Measurements from ENCODE around the gene PLCB1. TPM values are rescaled to one million over a fixed set of nuclear protein-coding genes. Genes with fewer than 3 reads are reported as not detected.

PLCB1 gene
- total RNA-seq, 4 donors from 2014 or later: 7.2 to 28.1 (median 9.6) TPM

DNA sequence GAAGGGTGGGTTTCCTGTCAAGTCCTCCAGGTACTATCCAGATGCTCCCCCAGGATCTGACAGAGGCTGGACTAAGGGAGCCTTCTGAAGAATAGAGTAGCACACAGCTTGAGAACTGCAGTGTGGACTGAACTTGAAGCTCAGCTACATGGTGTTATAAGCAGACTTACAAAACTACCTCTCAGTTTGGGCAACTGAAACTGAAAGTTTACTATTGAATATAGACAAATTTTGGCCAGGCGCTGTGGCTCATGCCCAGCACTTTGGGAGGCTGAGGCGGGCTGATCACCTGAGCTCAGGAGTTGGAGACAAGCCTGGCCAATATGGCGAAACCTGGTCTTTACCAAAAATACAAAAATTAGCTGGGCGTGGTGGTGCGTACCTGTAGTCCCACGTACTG lies 348.5 kb downstream of the PLCB1 start:
- no peaks in the 10 kb centered on the region for H3K27me3 ChIP-seq
- H3K4me1 ChIP-seq: no peaks in the 10 kb centered on the region
- H3K36me3 ChIP-seq: no peaks in the 10 kb centered on the region
- no peak for TF ChIP-seq POLR2A (IDR thresholded peaks at IDR 0.05)
- TF ChIP-seq, protein P1, sequence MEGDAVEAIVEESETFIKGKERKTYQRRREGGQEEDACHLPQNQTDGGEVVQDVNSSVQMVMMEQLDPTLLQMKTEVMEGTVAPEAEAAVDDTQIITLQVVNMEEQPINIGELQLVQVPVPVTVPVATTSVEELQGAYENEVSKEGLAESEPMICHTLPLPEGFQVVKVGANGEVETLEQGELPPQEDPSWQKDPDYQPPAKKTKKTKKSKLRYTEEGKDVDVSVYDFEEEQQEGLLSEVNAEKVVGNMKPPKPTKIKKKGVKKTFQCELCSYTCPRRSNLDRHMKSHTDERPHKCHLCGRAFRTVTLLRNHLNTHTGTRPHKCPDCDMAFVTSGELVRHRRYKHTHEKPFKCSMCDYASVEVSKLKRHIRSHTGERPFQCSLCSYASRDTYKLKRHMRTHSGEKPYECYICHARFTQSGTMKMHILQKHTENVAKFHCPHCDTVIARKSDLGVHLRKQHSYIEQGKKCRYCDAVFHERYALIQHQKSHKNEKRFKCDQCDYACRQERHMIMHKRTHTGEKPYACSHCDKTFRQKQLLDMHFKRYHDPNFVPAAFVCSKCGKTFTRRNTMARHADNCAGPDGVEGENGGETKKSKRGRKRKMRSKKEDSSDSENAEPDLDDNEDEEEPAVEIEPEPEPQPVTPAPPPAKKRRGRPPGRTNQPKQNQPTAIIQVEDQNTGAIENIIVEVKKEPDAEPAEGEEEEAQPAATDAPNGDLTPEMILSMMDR (IDR thresholded peaks at IDR 0.05): no peak
- no peaks in the 10 kb centered on the region for H3K9me3 ChIP-seq
- H3K4me3 ChIP-seq: no peak overlapping the region
- DNase-seq: no peak
- H3K27ac ChIP-seq: no peak overlapping the region

DNA sequence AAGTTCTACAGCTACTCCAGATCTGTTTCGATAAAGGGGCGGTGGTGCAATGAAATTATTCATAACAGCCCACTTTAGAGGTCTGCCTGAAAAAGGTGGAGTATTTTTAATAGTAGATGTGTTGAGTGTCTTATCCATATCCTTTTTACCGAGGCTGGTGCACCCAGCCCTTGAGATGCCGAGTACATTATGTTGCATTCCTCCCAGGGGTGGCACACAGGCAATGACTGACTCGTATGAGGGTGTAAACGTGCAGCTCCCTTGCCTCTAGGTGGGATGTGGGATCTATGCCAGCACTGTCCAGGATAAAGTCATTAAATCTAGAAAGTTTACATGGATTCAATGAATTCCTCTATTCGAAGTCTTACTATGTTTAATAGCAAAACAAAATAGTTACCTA lies 355.6 kb downstream of the PLCB1 start:
- Histone ChIP-seq H3K9me3 (no peaks in the 10 kb centered on the region), H3K27me3 (no peaks in the 10 kb centered on the region), H3K4me1 (no peaks in the 10 kb centered on the region), H3K4me3 (no peak overlapping the region), H3K36me3 (no peaks in the 10 kb centered on the region), H3K27ac (no peak overlapping the region)
- DNase-seq: no peak
- TF ChIP-seq, protein P1 (IDR thresholded peaks at IDR 0.05): no peak
- TF ChIP-seq POLR2A (IDR thresholded peaks at IDR 0.05): no peak

DNA sequence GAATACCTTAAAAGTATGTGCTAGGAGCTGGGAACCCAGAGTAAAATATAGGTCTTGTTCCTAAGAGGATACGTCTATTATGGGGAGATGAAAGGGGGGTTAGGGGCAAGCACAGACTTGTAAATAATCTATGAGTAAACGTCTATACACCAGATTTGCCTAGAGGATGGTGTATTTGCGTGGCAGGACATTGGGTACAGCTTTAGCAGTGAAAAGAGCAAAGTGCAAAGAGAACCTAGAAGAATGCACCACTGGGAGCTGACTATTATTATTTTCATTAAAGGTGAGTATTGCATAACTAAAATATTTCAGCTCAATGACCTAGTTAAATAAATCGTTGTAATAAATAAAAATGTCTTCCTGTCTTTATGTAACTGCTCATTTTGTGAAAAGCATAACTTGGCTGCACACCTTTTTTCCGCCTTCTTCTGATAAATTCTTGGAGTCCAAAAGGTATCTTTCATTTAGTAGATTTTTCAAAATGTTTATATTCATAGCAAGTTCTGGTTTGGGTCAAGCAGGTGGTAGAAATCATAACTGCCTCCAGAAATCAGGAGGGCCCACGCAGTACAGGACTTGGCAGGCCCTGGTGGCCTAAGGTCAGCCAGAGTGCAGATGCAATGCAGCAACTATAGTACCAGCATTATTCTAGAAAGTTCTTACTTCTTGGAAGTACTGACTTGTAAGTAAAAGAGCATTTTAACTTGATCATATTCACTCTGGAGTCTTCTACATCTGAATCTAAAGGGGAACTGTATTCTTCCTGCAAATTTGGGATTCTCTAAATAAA lies 357.2 kb downstream of the PLCB1 start:
- TF ChIP-seq, protein P1 (IDR thresholded peaks at IDR 0.05): no peak
- no peak for TF ChIP-seq POLR2A (IDR thresholded peaks at IDR 0.05)
- H3K9me3 ChIP-seq: no peaks in the 10 kb centered on the region
- H3K4me3 ChIP-seq: no peak overlapping the region
- no peaks in the 10 kb centered on the region for H3K27me3 ChIP-seq
- DNase-seq: no peak
- no peaks in the 10 kb centered on the region for H3K36me3 ChIP-seq
- H3K4me1 ChIP-seq: no peaks in the 10 kb centered on the region
- no peak overlapping the region for H3K27ac ChIP-seq

DNA sequence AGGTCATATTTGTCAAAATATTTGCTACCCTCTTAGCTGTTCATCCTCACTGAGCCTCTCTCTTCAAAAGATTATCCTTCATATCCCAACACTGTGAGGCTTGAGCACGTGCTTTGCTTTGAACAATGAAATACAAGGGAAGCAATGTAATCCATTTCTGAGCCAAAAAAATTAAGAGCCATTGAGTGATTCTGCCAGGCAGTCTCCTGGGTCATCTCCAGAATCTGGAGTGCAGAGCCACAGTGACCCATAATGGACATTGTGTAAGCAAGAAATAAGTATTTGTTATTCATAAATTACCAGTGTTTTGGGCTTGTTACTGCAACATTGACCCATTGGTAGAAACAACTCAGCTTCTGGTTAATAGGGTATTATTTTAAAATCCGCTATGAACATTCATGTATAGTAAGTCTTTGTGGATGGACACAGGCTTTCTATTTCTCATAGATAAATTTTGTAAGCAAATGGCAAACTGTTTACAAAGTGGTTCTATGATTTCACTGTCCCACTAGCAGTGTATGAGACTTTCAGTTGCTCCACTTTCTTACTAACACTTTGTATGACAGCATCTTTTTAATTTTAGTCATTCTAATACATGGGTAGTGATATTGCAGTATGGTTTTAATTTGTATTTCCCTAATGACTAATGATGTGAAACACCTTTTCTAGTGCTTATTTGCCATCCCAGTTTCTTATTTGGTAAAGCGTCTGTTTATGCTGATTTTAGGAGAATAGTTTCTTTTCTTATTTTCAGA lies 358.2 kb downstream of the PLCB1 start:
- TF ChIP-seq POLR2A (IDR thresholded peaks at IDR 0.05): no peak
- TF ChIP-seq, protein P1 (IDR thresholded peaks at IDR 0.05): no peak
- Histone ChIP-seq H3K4me3 (no peak overlapping the region), H3K36me3 (no peaks in the 10 kb centered on the region), H3K27ac (no peak overlapping the region), H3K4me1 (no peaks in the 10 kb centered on the region), H3K9me3 (no peaks in the 10 kb centered on the region), H3K27me3 (no peaks in the 10 kb centered on the region)
- DNase-seq: no peak

DNA sequence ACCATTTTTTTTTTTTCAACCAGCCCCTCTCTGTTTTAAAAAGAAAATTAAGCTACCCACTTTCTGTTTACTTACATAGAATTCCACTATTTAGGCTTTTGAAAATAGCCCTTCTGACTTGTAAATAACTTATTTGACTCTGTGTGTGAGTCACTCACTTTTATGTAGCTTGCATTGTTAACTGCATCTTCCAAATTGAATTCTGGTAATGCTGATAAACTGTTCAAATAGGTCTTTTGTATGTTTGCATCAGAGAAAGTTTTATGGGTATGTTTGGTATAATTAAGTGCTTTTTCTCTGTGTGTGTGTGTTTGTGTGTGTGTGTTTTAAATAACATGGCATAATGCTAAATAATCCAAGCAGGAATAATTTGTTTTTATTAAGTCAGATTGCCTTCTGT lies 360.1 kb downstream of the PLCB1 start:
- no peak for DNase-seq
- Histone ChIP-seq H3K4me1 (no peaks in the 10 kb centered on the region), H3K36me3 (no peaks in the 10 kb centered on the region), H3K27ac (no peak overlapping the region), H3K4me3 (no peak overlapping the region), H3K27me3 (no peaks in the 10 kb centered on the region), H3K9me3 (no peaks in the 10 kb centered on the region)
- TF ChIP-seq, protein P1 (IDR thresholded peaks at IDR 0.05): no peak
- TF ChIP-seq POLR2A (IDR thresholded peaks at IDR 0.05): no peak

Measured in Peyer's patch (tissue), 4 donors.